Vagina (tissue), 2 donors: ENCODE measurements around the gene SNORC.

ENCODE experiments used
- POLR2A ChIP-seq, 2 donors: fragments of 450-650 bp; IDR thresholded peaks; one replicate each; pipeline ENCODE4 v1.6.1; 2017; ENCODE audit warnings: antibody characterized with exemption in 2 of 2, mild to moderate bottlenecking in 2 of 2, moderate library complexity in 2 of 2
- TF ChIP-seq, protein P1 (sequence below), 3 experiments: fragments of 450-650 bp in 2 of 3; fragments of 200-600 bp in 1 of 3; sonication (generic) in 1 of 3; IDR thresholded peaks; one replicate each; pipeline ENCODE4 v1.5.1; 2017 to 2019; ENCODE audit warnings: antibody characterized with exemption in 3 of 3, mild to moderate bottlenecking in 2 of 3, moderate library complexity in 2 of 3

DNA sequence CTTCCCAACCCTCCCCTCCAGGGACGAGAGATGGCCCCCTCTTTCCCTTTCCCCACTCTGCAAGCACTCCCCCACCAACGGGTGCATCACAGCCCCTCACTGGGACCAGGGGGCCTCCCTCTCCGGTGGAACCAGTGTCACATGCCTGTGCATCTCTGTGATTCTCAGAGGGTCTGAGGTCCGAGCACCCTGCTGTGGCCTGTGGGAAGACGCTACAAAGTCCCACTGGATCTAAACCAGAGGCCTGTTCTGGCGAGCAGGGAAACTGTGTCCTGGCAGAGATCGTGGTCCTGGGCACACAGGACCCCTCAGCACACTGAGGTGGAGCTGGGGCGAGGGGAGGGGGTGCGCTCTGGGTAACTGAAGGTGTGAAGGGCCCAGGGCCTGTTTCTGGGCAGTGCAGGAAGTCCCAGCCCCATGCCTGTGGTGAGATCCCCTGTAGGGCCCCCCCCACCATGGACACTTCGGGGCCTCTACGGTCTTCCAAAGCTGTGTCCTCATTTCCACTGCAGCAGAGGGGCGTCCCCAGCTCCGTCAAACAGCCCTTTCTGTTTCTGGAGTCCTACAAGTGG is 8.0 kb downstream of the SNORC start:
- TF ChIP-seq, protein P1, sequence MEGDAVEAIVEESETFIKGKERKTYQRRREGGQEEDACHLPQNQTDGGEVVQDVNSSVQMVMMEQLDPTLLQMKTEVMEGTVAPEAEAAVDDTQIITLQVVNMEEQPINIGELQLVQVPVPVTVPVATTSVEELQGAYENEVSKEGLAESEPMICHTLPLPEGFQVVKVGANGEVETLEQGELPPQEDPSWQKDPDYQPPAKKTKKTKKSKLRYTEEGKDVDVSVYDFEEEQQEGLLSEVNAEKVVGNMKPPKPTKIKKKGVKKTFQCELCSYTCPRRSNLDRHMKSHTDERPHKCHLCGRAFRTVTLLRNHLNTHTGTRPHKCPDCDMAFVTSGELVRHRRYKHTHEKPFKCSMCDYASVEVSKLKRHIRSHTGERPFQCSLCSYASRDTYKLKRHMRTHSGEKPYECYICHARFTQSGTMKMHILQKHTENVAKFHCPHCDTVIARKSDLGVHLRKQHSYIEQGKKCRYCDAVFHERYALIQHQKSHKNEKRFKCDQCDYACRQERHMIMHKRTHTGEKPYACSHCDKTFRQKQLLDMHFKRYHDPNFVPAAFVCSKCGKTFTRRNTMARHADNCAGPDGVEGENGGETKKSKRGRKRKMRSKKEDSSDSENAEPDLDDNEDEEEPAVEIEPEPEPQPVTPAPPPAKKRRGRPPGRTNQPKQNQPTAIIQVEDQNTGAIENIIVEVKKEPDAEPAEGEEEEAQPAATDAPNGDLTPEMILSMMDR (IDR thresholded peaks at IDR 0.05) = no peak
- TF ChIP-seq POLR2A (IDR thresholded peaks at IDR 0.05) = no peak
